Activated naive CD4-positive, alpha-beta T cell (primary cell): ENCODE measurements around the gene SMPDL3B.

Experiments used
- DNase-seq, 4 experiments: peaks; one replicate each; lab custom pipeline; 2025; lab: John Stamatoyannopoulos, UW

SMPDL3B gene, protein sequence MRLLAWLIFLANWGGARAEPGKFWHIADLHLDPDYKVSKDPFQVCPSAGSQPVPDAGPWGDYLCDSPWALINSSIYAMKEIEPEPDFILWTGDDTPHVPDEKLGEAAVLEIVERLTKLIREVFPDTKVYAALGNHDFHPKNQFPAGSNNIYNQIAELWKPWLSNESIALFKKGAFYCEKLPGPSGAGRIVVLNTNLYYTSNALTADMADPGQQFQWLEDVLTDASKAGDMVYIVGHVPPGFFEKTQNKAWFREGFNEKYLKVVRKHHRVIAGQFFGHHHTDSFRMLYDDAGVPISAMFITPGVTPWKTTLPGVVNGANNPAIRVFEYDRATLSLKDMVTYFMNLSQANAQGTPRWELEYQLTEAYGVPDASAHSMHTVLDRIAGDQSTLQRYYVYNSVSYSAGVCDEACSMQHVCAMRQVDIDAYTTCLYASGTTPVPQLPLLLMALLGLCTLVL

GRCh38 chr1:27934818-27935549 is at the start of gene SMPDL3B:
SMPDL3B (plus strand) TSS chr1:27935000; CDS start chr1:27935184, 184 bp downstream.
- no peak for DNase-seq

- no peak for DNase-seq
Observed at GRCh38 chr1:27885114-27885528, 49.7 kb upstream of the SMPDL3B start.

GRCh38 chr1:27885621-27886352 is 49.0 kb upstream of the SMPDL3B start:
- DNase-seq = no peak

DNA sequence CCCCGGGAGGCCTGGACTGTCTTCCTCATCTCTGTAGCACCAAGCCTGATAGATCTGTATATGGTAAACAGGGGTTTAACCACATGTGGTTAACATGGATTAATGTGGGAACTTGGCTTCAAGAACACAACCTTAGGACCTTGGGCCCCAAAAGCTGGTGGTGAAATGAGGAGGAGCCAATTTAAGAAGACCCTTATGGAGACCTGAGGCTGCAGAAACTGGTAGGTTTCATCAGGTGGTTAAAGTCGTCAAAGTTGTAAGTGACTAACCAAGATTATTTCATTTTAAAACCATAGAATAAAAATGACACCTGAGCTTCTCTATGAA is 48.5 kb upstream of the SMPDL3B start:
- no peak for DNase-seq

GRCh38 chr1:27886744-27887143 is 48.1 kb upstream of the SMPDL3B start:
- no peak for DNase-seq

DNA sequence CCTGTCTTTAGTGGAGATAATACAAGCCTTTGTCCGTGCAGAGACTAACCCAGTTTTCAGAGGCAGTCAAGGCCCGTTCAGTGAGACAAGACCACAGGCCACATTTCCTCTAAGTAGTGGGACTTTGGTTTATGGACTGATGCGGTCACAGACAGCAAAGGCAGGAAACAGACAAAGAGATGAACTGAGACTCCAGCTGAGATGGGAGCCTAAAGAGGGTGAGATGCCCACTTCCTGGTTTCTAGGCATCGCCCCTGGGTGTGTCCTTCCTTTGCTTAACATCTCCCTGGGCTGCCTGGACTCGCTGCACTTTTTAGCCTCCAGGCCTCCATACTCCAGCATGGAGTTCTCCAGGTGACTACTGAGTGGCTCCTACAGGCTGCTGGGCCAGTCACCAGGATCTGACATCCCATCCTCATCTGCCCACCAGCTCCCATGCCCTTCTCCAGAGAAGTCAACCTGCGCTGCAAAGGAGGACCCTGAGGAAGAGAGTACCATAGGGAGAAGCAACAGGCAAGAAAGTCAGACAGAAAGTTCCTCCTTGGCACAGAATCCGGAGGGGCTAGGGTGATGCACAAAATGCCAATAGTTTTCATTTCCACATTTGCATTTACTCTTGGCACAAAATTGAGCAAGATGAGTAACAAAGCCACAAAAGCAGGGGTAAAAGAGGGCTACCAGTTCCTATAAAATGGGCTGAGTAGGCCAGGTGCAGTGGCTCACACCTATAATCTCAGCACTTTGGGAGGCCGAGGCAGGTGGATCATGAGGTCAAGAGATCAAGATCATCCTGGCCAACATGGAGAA is 47.4 kb upstream of the SMPDL3B start:
- no peak for DNase-seq

- DNase-seq = no peak
Observed at GRCh38 chr1:27889506-27889905, 45.3 kb upstream of the SMPDL3B start.

DNA sequence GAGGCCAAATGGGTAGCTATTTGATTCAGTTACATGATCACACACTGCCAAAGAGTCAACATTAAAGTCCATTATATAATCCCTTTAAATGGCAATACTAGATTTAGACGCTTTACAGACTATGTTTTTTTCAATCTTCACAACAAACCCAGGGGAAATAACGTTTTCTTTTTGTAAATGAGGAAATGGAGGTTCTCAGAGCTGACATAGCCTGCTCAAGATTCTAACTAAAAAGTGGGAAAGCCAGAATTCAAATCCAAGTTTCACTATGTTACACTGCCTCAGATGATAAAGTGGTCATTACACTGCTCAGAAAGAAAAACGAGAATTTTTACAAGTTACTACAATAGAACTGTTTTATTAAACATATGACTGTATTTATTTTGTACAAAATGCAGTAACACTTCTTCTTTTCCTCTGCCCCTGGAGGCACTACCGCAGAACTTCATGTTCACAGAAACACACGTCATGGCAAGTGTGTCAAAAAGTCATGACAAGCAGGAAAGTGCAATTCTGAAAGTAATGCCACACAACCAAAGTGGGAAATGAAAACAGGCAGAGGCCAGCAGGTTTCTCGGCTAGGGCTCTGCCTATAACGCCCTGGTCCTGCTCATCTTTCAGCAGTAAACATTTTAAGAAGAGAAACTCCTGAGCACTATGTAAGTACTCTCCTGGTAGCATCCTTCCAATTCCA is 43.5 kb upstream of the SMPDL3B start:
- no peak for DNase-seq

- DNase-seq = no peak
Observed at GRCh38 chr1:27894521-27894920, 40.3 kb upstream of the SMPDL3B start.

DNA sequence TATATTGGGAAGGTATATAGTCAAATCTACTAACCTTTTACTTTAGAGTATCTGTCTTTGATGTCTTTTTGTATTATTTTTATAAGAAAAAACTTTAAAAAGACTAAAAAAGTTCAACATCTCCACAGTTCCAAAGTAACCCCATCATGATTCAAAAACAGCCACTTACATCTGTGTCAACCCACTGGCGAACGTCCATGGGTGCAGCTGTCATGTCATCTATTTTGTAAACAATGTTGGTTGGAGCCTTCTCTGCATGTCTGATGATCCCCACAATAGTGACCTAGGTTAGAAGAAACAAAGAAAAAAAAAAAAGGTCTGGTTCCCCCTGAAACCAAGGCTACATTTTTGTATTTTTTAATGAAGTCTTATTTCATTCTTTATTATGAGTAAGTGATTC is 28.0 kb upstream of the SMPDL3B start:
- DNase-seq = no peak

GRCh38 chr1:27912429-27912828 is 22.4 kb upstream of the SMPDL3B start:
- DNase-seq = no peak

DNA sequence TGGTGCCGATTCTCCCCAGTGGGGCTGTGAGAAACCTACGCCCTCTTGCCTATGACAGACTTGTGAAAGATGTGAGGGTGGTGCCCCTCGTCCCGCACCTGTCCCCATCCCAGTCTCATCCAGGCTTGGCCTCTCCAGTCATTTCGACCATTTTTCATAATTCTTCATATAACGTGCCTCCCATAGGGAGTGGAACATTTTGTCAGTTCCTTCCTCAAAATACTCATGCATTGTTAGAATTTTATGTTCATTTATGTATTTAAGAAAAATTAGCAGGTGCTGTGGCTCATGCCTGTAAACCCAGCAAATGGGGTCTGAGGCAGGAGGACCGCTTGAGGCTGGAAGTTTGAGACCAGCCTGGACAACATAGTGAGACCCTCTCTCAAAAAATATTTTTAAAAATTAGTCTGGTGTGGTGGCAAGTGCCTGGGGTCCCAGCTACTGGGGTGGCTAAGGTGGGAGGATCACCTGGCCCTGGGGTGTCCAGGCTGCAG is 19.7 kb upstream of the SMPDL3B start:
- DNase-seq = no peak

DNA sequence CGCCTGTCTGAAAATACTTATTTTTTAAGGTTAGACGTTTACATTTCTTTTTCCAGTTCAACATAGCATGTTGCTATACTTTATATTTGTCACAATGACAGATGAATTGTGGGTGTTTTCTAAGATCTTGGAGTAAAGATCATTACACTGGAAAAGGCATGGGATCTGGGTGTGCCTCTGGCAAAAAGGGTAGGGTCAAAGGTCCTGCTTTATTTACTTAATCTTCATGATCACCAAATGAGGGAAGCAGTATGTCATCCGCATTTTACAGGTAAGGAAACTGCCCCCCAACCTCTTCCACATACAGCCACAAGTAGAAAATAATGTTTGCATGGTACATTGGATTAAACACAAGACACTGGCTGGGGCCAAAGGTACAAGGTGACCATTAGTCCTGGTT is 12.5 kb upstream of the SMPDL3B start:
- no peak for DNase-seq

- DNase-seq = no peak
Observed at GRCh38 chr1:27928216-27928954, 6.4 kb upstream of the SMPDL3B start.

DNA sequence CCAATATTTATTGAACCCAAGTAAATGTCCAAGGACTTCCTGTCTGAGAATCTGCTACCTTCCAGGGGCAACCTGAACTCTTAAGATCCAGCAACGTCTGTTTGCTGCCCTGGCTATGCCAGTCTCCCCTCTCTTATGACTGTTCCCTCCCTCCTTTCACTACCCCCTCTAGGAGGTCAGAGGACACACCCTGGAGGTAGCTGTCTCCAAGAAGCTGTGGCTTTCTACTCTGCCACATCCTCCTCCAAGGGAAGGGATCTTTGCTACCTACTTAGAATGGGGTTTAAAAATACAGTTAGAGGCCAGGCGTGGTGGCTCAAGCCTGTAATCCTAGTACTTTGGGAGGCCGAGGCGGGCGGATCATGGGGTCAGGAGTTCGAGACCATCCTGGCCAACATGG is 3.6 kb upstream of the SMPDL3B start:
- DNase-seq = no peak

DNA sequence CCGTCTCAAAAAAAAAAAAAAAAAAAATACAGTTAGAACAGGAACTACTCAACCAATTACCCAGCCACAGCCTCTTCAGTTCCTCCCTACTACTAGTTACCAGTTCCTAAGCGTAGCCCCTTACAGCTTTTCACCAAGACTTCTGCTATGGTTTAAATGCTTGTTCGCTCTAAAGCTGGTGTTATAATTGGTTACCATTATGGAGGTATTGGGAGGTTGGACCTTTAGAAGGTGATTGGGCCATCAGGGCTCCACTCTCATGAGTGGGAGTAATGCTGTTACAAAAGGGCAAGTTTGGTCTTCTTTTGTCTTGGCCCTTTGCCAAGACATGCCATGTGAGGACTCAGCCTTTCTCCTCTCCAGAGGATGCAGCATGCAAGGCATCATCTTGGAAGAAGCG is 3.0 kb upstream of the SMPDL3B start:
- no peak for DNase-seq

DNA sequence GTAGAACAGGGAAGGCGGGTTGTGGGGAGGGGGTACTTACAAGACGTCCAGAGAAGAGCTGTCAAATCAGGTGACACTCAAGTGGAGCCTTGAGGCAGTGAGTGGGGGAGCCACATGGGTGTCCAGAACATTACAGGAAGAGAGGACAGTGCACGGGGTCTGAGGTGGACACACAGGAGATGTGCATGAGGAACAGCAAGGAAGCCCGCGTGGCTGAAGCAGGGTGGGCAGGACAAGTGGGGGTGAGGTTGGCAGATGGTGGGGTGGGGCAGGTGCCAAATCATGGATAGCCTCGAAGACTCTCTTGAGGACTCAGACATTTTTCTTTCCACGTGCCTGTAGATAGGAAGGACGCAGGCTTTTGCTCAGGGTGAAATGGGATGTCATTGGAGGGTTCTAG is 921 bp downstream of the SMPDL3B start:
- DNase-seq = no peak

- no peak for DNase-seq
Observed at GRCh38 chr1:27936370-27936769, 1.6 kb downstream of the SMPDL3B start.

DNA sequence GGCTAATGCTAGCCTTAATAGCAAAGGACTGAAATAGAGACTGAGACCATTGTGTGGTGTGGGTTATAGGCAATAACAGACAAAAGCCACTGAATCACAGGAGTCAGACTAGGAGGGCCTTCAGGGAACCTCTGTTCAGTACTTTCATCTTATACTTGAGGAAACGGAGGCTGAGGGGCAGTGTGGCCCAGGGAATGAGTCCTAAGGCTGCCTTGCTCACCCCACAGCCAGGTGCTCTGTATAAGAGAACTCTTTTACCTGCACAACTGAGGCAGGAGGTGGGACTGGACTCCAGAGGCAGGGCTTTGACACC is 2.7 kb downstream of the SMPDL3B start:
- DNase-seq = no peak

DNA sequence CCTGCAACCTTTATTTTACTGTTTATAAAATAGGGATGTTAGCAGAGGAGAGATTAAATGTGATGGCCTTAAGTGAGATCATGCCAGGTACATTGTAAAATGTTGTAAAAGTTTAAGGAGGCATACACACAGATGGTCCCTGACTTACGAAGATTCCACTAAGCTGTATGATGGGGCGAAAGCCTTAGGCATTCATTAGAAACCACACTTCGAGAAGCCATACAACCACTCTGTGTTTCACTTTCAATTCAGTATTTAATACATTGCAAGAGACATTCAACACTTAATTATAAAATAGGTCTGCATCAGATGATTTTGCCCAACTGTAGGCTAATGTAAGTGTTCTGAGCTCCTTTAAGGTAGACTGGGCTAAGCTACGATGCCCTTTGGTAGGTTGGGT is 3.7 kb downstream of the SMPDL3B start:
- DNase-seq = no peak

GRCh38 chr1:27940297-27940696 is 5.5 kb downstream of the SMPDL3B start:
- DNase-seq = peak; percentile 16 to 71 (median 48)
